Measurements from ENCODE around the gene TRMT44. TPM values are rescaled to one million over a fixed set of nuclear protein-coding genes. Genes with fewer than 3 reads are reported as not detected.
"Not testable (repeated sequence)": the region's sequence is repeated elsewhere in the genome, so short reads cannot be mapped to it uniquely, and the experiment has no call there.

The TRMT44 gene
- total and polyA plus RNA-seq, 2 of the 4 experiments (the other 2 are of a cell fraction) = 7.3 to 8.1 TPM

DNA sequence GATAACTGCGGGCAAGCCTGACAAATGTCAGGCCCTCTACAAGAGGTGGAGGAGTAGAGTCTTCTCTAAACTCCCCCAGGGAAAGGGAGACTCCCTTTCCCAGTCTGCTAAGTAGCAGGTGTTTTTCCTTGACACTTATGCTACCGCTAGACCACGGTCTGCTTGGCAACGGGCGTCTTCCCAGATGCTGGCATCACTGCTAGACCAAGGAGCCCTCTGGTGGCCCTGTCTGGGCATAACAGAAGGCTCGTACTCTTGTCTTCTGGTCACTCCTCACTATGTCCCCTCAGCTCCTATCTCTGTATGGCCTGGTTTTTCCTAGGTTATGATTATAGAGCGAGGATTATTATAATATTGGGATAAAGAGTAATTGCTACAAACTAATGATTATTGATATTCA is 33.7 kb upstream of the TRMT44 start:
- intact Hi-C loops (cut with micrococcal nuclease) = loop anchor here (1.0 kb wide), 1 partner anchor 165 kb away; no protein-coding TSS in a partner anchor
- peaks cover 26% of the 10 kb centered on the region for H3K36me3 ChIP-seq (ENCODE audit: control insufficient read depth, insufficient read depth, low read length)
- H2AK9ac ChIP-seq (replicated peaks; ENCODE audit: low read depth, low read length, poor library complexity); H3K14ac ChIP-seq (replicated peaks; ENCODE audit: low read depth, low read length); H3K56ac ChIP-seq (ENCODE audit: extremely low read depth, insufficient read depth, low read length); H3K4me3 ChIP-seq (ENCODE audit: insufficient read depth, low read depth, low read length); H2AFZ ChIP-seq (replicated peaks; ENCODE audit: low read length, poor library complexity); H2BK15ac ChIP-seq (ENCODE audit: low read depth, low read length); H3K27ac ChIP-seq (ENCODE audit: insufficient read depth, low read length); H2BK20ac ChIP-seq (ENCODE audit: low read depth, low read length); H4K5ac ChIP-seq (ENCODE audit: low read depth, low read length); H4K91ac ChIP-seq (ENCODE audit: insufficient read depth, low read depth, low read length); BruUV-seq (replicated peaks); H3K9me3 ChIP-seq (ENCODE audit: control insufficient read depth, insufficient read depth, low read length); ATAC-seq (ENCODE audit: low read depth); H2AK5ac ChIP-seq (ENCODE audit: low read depth, low read length); H3K27me3 ChIP-seq (ENCODE audit: control insufficient read depth, insufficient read depth, low read length); H4K20me1 ChIP-seq (ENCODE audit: insufficient read depth, low read length); dilution Hi-C loops (cut with HindIII; ENCODE audit: low sequenced_read_pairs, unreplicated experiment); H4K8ac ChIP-seq (ENCODE audit: low read depth in 2 of 2, low read length in 2 of 2); H3K79me1 ChIP-seq (ENCODE audit: low read depth in 1 of 2, low read length in 2 of 2); H3K4ac ChIP-seq (ENCODE audit: low read depth, low read length); H3K4me2 ChIP-seq (ENCODE audit: low read depth, low read length); H2BK5ac ChIP-seq (ENCODE audit: low read depth, low read length, poor library complexity, severe bottlenecking); H3K23ac ChIP-seq (ENCODE audit: low read depth, low read length); H3K9me1 ChIP-seq (ENCODE audit: insufficient read depth, low read length); H3K9ac ChIP-seq (ENCODE audit: low read depth, low read length); POLR2A ChIA-PET (ENCODE audit: unreplicated experiment); H3K4me1 ChIP-seq (ENCODE audit: control insufficient read depth, insufficient read depth, low read length); H3K18ac ChIP-seq (ENCODE audit: low read depth, low read length); H2BK120ac ChIP-seq (ENCODE audit: low read depth, low read length); in situ Hi-C loops (cut with MboI; ENCODE audit: low sequenced_read_pairs): not testable (repeated sequence)
- CTCF ChIA-PET = interaction anchor here (1.6 kb wide), 1 partner anchor 230 kb away, joined by 6 read pairs; no protein-coding TSS in a partner anchor
- no CpG with 5 or more reads among the region's 7 CpGs for WGBS, 2 experiments (ENCODE audit: extremely low coverage in 2 of 2, insufficient read length in 1 of 2)
- peak; percentile 42 for DNase-seq
- TF ChIP-seq RAD21 (IDR thresholded peaks at IDR 0.05; ENCODE audit: low read length) = peak; percentile 46
- TF ChIP-seq SMC3 (IDR thresholded peaks at IDR 0.05; ENCODE audit: low read depth, low read length) = peak; percentile 52
- TF ChIP-seq, protein P1, sequence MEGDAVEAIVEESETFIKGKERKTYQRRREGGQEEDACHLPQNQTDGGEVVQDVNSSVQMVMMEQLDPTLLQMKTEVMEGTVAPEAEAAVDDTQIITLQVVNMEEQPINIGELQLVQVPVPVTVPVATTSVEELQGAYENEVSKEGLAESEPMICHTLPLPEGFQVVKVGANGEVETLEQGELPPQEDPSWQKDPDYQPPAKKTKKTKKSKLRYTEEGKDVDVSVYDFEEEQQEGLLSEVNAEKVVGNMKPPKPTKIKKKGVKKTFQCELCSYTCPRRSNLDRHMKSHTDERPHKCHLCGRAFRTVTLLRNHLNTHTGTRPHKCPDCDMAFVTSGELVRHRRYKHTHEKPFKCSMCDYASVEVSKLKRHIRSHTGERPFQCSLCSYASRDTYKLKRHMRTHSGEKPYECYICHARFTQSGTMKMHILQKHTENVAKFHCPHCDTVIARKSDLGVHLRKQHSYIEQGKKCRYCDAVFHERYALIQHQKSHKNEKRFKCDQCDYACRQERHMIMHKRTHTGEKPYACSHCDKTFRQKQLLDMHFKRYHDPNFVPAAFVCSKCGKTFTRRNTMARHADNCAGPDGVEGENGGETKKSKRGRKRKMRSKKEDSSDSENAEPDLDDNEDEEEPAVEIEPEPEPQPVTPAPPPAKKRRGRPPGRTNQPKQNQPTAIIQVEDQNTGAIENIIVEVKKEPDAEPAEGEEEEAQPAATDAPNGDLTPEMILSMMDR (conservative IDR thresholded peaks at IDR 0.05; ENCODE audit: low read depth, low read length) = peak; percentile 42
